Measurements from ENCODE around the gene TMEM101. TPM values are rescaled to one million over a fixed set of nuclear protein-coding genes. Genes with fewer than 3 reads are reported as not detected.

TMEM101 gene
- total RNA-seq, 6 experiments from 2014 or later: 6.7 to 23.6 (median 10.9) TPM

Small RNA genes lying within 50 kb of the gene (small RNA-seq; reads per million reads assigned to genes)
- 0 reads per million in 2 experiments for gene RF00012

Other genes with a start within 250 kb of the TMEM101 start
- gene DUSP3, start 236.0 kb downstream of the TMEM101 start, total RNA-seq: 10 to 100 TPM; 75.1 to 97.2 (median 87.7) TPM
- gene CFAP97D1, start 234.5 kb downstream of the TMEM101 start, total RNA-seq: not detected
- gene MPP3, start 181.8 kb downstream of the TMEM101 start, total RNA-seq: 1 to 10 TPM; 1.3 to 2.5 (median 1.8) TPM
- gene CD300LG, start 167.8 kb downstream of the TMEM101 start, total RNA-seq: under 1 TPM in 5 of 6 experiments, not detected in 1; 0.12 to 0.73 (median 0.55) TPM
- 1 to 10 TPM in 1 of 6 experiments, under 1 TPM in 2, not detected in 3; 0.13 to 1.2 (median 0.18) TPM for gene MPP2, start 107.4 kb downstream of the TMEM101 start, total RNA-seq
- gene PPY, start 72.5 kb downstream of the TMEM101 start, total RNA-seq: not detected
- gene PYY, start 61.0 kb downstream of the TMEM101 start, total RNA-seq: not detected
- 10 to 100 TPM; 12.1 to 56.2 (median 45.6) TPM for gene NAGS, start 10.3 kb downstream of the TMEM101 start, total RNA-seq
- 10 to 100 TPM; 24.2 to 30.6 (median 29.4) TPM for gene LSM12, start 51.7 kb upstream of the TMEM101 start, total RNA-seq
- gene G6PC3, start 55.8 kb upstream of the TMEM101 start, total RNA-seq: 10 to 100 TPM in 2 of 6 experiments, 1 to 10 TPM in 4; 5.9 to 24.2 (median 9.9) TPM
- 10 to 100 TPM; 12.0 to 26.4 (median 15.5) TPM for gene HDAC5, start 108.7 kb upstream of the TMEM101 start, total RNA-seq
- gene HROB, start 127.0 kb upstream of the TMEM101 start, total RNA-seq: 1 to 10 TPM in 1 of 6 experiments, under 1 TPM in 5; 0.20 to 1.1 (median 0.40) TPM
- 1 to 10 TPM in 1 of 6 experiments, not detected in 5; 1.5 TPM for gene ASB16, start 155.7 kb upstream of the TMEM101 start, total RNA-seq
- 10 to 100 TPM; 13.8 to 18.0 (median 15.7) TPM for gene TMUB2, start 172.0 kb upstream of the TMEM101 start, total RNA-seq
- gene ATXN7L3, start 184.9 kb upstream of the TMEM101 start, total RNA-seq: 10 to 100 TPM; 20.3 to 26.8 (median 22.1) TPM
- gene UBTF, start 204.7 kb upstream of the TMEM101 start, total RNA-seq: 10 to 100 TPM; 22.3 to 35.9 (median 32.0) TPM